HL-60 (cell line): ENCODE data around the gene PRKAR1B.

ENCODE experiments used
- DNase-seq, 2 experiments: peaks; one replicate each; pipeline ENCODE4 v3.0.0-alpha.2; 2010 to 2020; ENCODE audit warnings: low read depth in 1 of 2, low spot score in 1 of 2
- H3K27ac ChIP-seq: fragments of 250-450 bp; sonication (Bioruptor Pico); replicated peaks from 2 replicates; pipeline ENCODE4 v1.5.1; 2020; ENCODE audit warnings: mild to moderate bottlenecking, moderate library complexity
- H3K27me3 ChIP-seq: fragments of 250-450 bp; sonication (Bioruptor Pico); 2 replicates; pipeline ENCODE4 v1.5.1; 2021; ENCODE audit warnings: mild to moderate bottlenecking, moderate library complexity; ENCODE audit not compliant: insufficient read depth, poor library complexity, severe bottlenecking
- H3K4me3 ChIP-seq: replicated peaks from 2 replicates; pipeline ENCODE4 v1.5.1; 2011; ENCODE audit warnings: mild to moderate bottlenecking, control low read depth, low read length; ENCODE audit not compliant: insufficient read depth
- GABPA ChIP-seq: IDR thresholded peaks from 2 replicates; pipeline ENCODE4 v1.6.1; 2012; ENCODE audit warnings: low read depth
- POLR2AphosphoS5 ChIP-seq: IDR thresholded peaks from 2 replicates; pipeline ENCODE4 v1.6.1; 2012; ENCODE audit warnings: low read depth
- SPI1 ChIP-seq: IDR thresholded peaks from 2 replicates; pipeline ENCODE4 v1.6.1; 2012; ENCODE audit warnings: low read depth, mild to moderate bottlenecking, borderline replicate concordance
- TF ChIP-seq, protein P1 (sequence below): IDR thresholded peaks from 2 replicates; pipeline ENCODE4 v1.6.1; 2012; ENCODE audit warnings: low read depth; ENCODE audit not compliant: insufficient replicate concordance
- TF ChIP-seq, protein P2 (sequence below): IDR thresholded peaks from one replicate; pipeline ENCODE4 v1.5.1; 2011; ENCODE audit warnings: low read length, control low read depth, inconsistent platforms; ENCODE audit not compliant: insufficient read depth

PRKAR1B gene

DNA sequence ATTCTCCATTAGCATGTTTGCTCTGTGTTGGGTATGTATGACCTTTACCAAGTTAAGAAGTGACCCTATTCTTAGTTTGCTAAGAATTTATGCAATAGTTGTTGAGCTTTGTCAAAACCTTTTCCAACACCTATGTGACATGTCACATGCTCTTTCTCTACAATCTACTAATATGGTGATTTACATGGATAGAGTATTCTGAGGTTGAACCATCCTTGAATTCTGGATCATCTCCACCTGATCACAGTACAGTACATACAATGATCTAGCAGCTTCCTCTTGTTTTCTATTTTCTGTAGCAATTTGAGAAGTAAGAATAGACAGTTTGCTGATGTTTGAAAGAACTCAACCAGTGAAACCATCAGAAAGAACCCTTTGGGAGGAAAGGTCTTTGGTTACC is 106.2 kb downstream of the PRKAR1B start:
- TF ChIP-seq POLR2AphosphoS5 (no peak), GABPA (no peak), SPI1 (no peak)
- TF ChIP-seq, protein P1, sequence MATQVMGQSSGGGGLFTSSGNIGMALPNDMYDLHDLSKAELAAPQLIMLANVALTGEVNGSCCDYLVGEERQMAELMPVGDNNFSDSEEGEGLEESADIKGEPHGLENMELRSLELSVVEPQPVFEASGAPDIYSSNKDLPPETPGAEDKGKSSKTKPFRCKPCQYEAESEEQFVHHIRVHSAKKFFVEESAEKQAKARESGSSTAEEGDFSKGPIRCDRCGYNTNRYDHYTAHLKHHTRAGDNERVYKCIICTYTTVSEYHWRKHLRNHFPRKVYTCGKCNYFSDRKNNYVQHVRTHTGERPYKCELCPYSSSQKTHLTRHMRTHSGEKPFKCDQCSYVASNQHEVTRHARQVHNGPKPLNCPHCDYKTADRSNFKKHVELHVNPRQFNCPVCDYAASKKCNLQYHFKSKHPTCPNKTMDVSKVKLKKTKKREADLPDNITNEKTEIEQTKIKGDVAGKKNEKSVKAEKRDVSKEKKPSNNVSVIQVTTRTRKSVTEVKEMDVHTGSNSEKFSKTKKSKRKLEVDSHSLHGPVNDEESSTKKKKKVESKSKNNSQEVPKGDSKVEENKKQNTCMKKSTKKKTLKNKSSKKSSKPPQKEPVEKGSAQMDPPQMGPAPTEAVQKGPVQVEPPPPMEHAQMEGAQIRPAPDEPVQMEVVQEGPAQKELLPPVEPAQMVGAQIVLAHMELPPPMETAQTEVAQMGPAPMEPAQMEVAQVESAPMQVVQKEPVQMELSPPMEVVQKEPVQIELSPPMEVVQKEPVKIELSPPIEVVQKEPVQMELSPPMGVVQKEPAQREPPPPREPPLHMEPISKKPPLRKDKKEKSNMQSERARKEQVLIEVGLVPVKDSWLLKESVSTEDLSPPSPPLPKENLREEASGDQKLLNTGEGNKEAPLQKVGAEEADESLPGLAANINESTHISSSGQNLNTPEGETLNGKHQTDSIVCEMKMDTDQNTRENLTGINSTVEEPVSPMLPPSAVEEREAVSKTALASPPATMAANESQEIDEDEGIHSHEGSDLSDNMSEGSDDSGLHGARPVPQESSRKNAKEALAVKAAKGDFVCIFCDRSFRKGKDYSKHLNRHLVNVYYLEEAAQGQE: no peak
- TF ChIP-seq, protein P2, sequence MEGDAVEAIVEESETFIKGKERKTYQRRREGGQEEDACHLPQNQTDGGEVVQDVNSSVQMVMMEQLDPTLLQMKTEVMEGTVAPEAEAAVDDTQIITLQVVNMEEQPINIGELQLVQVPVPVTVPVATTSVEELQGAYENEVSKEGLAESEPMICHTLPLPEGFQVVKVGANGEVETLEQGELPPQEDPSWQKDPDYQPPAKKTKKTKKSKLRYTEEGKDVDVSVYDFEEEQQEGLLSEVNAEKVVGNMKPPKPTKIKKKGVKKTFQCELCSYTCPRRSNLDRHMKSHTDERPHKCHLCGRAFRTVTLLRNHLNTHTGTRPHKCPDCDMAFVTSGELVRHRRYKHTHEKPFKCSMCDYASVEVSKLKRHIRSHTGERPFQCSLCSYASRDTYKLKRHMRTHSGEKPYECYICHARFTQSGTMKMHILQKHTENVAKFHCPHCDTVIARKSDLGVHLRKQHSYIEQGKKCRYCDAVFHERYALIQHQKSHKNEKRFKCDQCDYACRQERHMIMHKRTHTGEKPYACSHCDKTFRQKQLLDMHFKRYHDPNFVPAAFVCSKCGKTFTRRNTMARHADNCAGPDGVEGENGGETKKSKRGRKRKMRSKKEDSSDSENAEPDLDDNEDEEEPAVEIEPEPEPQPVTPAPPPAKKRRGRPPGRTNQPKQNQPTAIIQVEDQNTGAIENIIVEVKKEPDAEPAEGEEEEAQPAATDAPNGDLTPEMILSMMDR: no peak
- Histone ChIP-seq H3K4me3 (no peak overlapping the region), H3K27ac (no peak overlapping the region), H3K27me3 (no peaks in the 10 kb centered on the region)
- no peak for DNase-seq

DNA sequence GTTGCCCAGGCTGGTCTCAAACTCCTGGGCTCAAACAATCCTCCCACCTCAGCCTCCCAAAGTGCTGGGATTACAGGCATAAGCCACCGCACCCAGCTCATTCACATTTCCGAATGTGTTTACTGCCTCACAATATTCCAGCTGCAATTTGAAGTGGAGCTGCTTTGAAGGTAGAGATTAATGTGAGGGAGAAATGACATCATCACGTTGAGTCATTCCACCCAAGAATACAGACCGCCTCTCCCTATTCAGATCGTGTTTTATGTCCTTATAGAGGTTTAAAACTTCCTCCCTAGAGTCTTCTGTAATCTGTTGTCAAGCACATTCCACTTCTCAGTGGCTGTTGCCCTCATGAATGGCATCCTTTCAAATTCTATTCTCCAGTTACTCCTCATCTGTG is 107.0 kb downstream of the PRKAR1B start:
- no peaks in the 10 kb centered on the region for H3K27me3 ChIP-seq
- TF ChIP-seq SPI1 (no peak), GABPA (no peak), POLR2AphosphoS5 (no peak)
- TF ChIP-seq, protein P2: no peak
- TF ChIP-seq, protein P1: no peak
- DNase-seq: no peak
- H3K4me3 ChIP-seq: no peak overlapping the region
- H3K27ac ChIP-seq: no peak overlapping the region; the same call in 1 of the 2 replicates

DNA sequence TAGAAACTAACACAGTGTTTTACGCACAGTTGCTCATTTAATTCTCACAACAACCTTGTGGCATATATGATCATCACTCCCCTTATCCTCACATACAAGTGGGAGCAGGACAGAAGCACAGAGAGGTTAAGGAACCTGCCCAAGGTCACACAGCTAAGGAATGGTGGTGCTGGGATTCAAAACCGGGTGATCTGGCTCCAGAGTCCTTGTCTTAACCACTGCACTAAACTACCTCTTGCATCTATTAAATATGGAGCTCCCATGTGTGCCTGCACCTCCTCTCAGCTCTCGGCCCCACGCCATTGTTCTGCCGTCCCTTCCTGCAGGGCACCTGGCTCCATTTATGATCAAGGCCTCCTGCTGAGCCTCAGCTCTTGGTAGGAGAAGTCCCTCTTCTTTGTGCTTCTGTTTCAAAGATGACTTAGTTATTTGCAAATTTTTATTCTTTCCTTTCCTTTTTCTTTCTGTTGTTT is 107.7 kb downstream of the PRKAR1B start:
- TF ChIP-seq GABPA (no peak), POLR2AphosphoS5 (no peak), SPI1 (no peak)
- TF ChIP-seq, protein P2: no peak
- TF ChIP-seq, protein P1: no peak
- Histone ChIP-seq H3K27ac (peak overlapping the region; percentile 89), H3K4me3 (no peak overlapping the region), H3K27me3 (no peaks in the 10 kb centered on the region)
- DNase-seq: no peak
